Measurements from ENCODE around the gene AKAP8L. TPM values are rescaled to one million over a fixed set of nuclear protein-coding genes. Genes with fewer than 3 reads are reported as not detected.

Gene AKAP8L
- total and polyA plus RNA-seq, 2 donors (not counting 1 experiment from before 2014, with no cell fraction given): 184 to 211 TPM

- no peak overlapping the region for H3K27ac Mint-ChIP-seq
- H2AFZ ChIP-seq (ENCODE audit: insufficient read depth, low read depth, low read length, poor library complexity, severe bottlenecking): no peak overlapping the region
- H3K4me3 Mint-ChIP-seq: no peak overlapping the region
- 95% methylated on average over 12 of the region's 15 CpGs for WGBS (ENCODE audit: insufficient coverage)
- peaks cover 8 to 12% of the 10 kb centered on the region in 2 donors for H3K4me1 ChIP-seq (ENCODE audit: control insufficient read depth in 2 of 2, insufficient read depth in 2 of 2, low read length in 2 of 2)
- no peaks in the 10 kb centered on the region for H3K36me3 ChIP-seq (replicated peaks in 1 of 2; ENCODE audit: control extremely low read depth in 1 of 2, control insufficient read depth in 1 of 2, extremely low read depth in 1 of 2, insufficient read depth in 2 of 2, low read length in 1 of 2)
- POLR2A ChIA-PET: no interaction called here
- H3K27ac ChIP-seq (ENCODE audit: low read length in 2 of 2): no peak overlapping the region
- no peak for ATAC-seq (ENCODE audit: low read depth)
- no peaks in the 10 kb centered on the region for H3K79me2 ChIP-seq (ENCODE audit: control insufficient read depth, insufficient read depth, low read length)
- no peak overlapping the region for H3K4me3 ChIP-seq (ENCODE audit: control extremely low read depth in 1 of 5, extremely low read depth in 1 of 5, insufficient read depth in 1 of 5, low read depth in 2 of 5, low read length in 4 of 5)
- CTCF ChIA-PET: no interaction called here
- H3K4me1 Mint-ChIP-seq: peaks cover 7% of the 10 kb centered on the region
- no peak for TF ChIP-seq EZH2 (IDR thresholded peaks at IDR 0.05; ENCODE audit: borderline replicate concordance, insufficient read depth, low read depth, low read length, poor library complexity, severe bottlenecking)
- no peak for TF ChIP-seq CTCF (IDR thresholded peaks at IDR 0.05)
- no peaks in the 10 kb centered on the region for H3K9me3 ChIP-seq (ENCODE audit: control extremely low read depth in 1 of 3, control insufficient read depth in 2 of 3, insufficient read depth in 1 of 3, low read length in 2 of 3)
- no peak for DNase-seq
- H3K9ac ChIP-seq (ENCODE audit: low read length): no peak overlapping the region
- intact Hi-C loops (cut with micrococcal nuclease): no loop called here
- no peaks in the 10 kb centered on the region for H4K20me1 ChIP-seq (ENCODE audit: control insufficient read depth, insufficient read depth, low read length, poor library complexity, severe bottlenecking)
- H3K27me3 Mint-ChIP-seq: no peaks in the 10 kb centered on the region
- H3K4me2 ChIP-seq (replicated peaks; ENCODE audit: low read depth, low read length, poor library complexity, severe bottlenecking): no peak overlapping the region
- H3K27me3 ChIP-seq (replicated peaks in 1 of 4; ENCODE audit: control extremely low read depth in 1 of 4, control insufficient read depth in 3 of 4, insufficient read depth in 4 of 4, low read length in 3 of 4): no peaks in the 10 kb centered on the region
- H3K9me3 Mint-ChIP-seq (ENCODE audit: insufficient read depth): no peaks in the 10 kb centered on the region
Observed at GRCh38 chr19:15444505-15445226, 25.9 kb upstream of the AKAP8L start.

- POLR2A ChIA-PET: no interaction called here
- Histone ChIP-seq H3K9ac (ENCODE audit: low read length) (no peak overlapping the region), H3K36me3 (replicated peaks in 1 of 2; ENCODE audit: control extremely low read depth in 1 of 2, control insufficient read depth in 1 of 2, extremely low read depth in 1 of 2, insufficient read depth in 2 of 2, low read length in 1 of 2) (no peaks in the 10 kb centered on the region), H3K27ac (ENCODE audit: low read length in 2 of 2) (no peak overlapping the region), H3K4me2 (replicated peaks; ENCODE audit: low read depth, low read length, poor library complexity, severe bottlenecking) (no peak overlapping the region), H3K4me3 (ENCODE audit: control extremely low read depth in 1 of 5, extremely low read depth in 1 of 5, insufficient read depth in 1 of 5, low read depth in 2 of 5, low read length in 4 of 5) (no peak overlapping the region), H2AFZ (ENCODE audit: insufficient read depth, low read depth, low read length, poor library complexity, severe bottlenecking) (no peak overlapping the region), H3K27me3 (replicated peaks in 1 of 4; ENCODE audit: control extremely low read depth in 1 of 4, control insufficient read depth in 3 of 4, insufficient read depth in 4 of 4, low read length in 3 of 4) (no peaks in the 10 kb centered on the region), H3K79me2 (ENCODE audit: control insufficient read depth, insufficient read depth, low read length) (no peaks in the 10 kb centered on the region), H3K4me1 (ENCODE audit: control insufficient read depth in 2 of 2, insufficient read depth in 2 of 2, low read length in 2 of 2) (peaks cover 4 to 8% of the 10 kb centered on the region in 2 donors), H4K20me1 (ENCODE audit: control insufficient read depth, insufficient read depth, low read length, poor library complexity, severe bottlenecking) (no peaks in the 10 kb centered on the region), H3K9me3 (ENCODE audit: control extremely low read depth in 1 of 3, control insufficient read depth in 2 of 3, insufficient read depth in 1 of 3, low read length in 2 of 3) (no peaks in the 10 kb centered on the region)
- no peak overlapping the region for H3K27ac Mint-ChIP-seq
- TF ChIP-seq CTCF (IDR thresholded peaks at IDR 0.05): no peak
- TF ChIP-seq EZH2 (IDR thresholded peaks at IDR 0.05; ENCODE audit: borderline replicate concordance, insufficient read depth, low read depth, low read length, poor library complexity, severe bottlenecking): no peak
- no peak overlapping the region for H3K4me3 Mint-ChIP-seq
- WGBS (ENCODE audit: insufficient coverage): 99% methylated on average over 7 of the region's 10 CpGs
- no peak for DNase-seq
- H3K4me1 Mint-ChIP-seq: peaks cover 5% of the 10 kb centered on the region
- ATAC-seq (ENCODE audit: low read depth): no peak
- intact Hi-C loops (cut with micrococcal nuclease): no loop called here
- CTCF ChIA-PET: no interaction called here
- no peaks in the 10 kb centered on the region for H3K9me3 Mint-ChIP-seq (ENCODE audit: insufficient read depth)
- no peaks in the 10 kb centered on the region for H3K27me3 Mint-ChIP-seq
Observed at GRCh38 chr19:15443838-15444237, 25.1 kb upstream of the AKAP8L start.
